ENCODE data around the gene UFSP1.

UFSP1 gene

DNA sequence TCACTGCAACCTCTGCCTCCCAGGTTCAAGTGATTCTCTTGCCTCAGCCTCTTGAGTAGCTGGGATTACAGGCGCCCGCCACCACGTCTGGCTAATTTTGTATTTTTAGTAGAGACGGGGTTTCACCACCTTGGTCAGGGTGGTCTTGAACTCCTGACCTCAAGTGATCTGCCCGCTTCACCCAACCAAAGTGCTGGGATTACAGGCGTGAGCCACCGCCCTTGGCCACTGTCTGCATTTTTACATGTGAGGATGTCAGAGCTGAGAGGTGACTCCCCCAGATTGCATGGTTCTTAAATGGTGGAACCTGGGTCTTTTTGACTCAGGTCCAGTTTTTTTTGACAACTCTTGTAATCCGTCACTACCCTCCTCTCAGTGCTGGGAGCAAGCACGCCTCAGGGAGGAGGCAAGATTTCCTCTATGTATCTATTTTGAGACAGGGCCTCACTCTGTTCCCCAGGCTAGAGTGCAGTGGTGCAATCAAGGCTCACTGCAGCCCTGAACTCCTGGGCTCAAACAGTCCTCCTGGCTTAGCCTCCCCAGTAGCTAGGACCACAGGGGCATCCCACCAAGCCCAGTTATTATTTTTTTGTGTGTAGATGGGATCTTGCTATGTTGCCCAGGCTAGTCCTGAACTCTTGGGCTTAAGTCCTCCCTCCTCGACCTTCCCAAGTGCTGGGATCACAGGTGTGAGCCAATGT, 15.8 kb downstream of the UFSP1 start:
- no peak overlapping the region; the same call in 1 of the 2 replicates for H3K4me3 ChIP-seq (replicated peaks; ENCODE audit: low read depth, low read length)

DNA sequence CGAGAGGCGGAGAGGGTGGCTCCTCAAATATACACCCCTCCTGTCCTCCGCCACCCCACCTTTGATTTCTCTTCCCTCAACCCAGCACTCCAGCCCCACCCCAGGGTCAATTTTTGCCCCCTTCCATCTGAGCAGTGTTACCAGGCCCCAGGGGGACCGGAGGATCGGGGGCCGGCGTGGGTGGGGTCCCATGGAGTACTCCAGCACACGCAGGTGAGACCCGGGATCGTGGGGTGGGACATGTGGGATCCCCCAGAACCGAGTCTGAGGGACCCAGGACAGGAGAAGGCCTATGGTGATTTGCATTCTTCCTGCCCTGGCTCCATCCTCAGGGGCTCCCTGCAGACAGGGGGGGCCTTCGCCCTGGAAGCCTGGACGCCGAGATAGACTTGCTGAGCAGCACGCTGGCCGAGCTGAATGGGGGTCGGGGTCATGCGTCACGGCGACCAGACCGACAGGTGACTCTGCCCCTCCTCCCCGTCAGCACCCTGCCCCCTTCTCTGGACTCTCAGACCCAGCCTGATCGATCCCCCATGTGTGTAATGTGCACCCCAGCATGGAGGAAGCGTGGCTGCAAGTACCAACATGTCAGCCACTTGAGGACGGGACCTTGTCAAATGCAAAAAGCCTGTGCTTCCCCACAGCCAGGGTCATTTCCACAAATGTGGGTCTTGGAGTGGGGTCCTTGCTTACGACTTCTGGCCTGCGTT, 21.6 kb downstream of the UFSP1 start:
- H3K4me3 ChIP-seq (replicated peaks; ENCODE audit: low read depth, low read length) = peak overlapping the region; percentile 82
- no peaks in the 10 kb centered on the region for H3K27me3 ChIP-seq (replicated peaks; ENCODE audit: control insufficient read depth, insufficient read depth, low read length)
- TF ChIP-seq, protein P1, sequence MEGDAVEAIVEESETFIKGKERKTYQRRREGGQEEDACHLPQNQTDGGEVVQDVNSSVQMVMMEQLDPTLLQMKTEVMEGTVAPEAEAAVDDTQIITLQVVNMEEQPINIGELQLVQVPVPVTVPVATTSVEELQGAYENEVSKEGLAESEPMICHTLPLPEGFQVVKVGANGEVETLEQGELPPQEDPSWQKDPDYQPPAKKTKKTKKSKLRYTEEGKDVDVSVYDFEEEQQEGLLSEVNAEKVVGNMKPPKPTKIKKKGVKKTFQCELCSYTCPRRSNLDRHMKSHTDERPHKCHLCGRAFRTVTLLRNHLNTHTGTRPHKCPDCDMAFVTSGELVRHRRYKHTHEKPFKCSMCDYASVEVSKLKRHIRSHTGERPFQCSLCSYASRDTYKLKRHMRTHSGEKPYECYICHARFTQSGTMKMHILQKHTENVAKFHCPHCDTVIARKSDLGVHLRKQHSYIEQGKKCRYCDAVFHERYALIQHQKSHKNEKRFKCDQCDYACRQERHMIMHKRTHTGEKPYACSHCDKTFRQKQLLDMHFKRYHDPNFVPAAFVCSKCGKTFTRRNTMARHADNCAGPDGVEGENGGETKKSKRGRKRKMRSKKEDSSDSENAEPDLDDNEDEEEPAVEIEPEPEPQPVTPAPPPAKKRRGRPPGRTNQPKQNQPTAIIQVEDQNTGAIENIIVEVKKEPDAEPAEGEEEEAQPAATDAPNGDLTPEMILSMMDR (IDR thresholded peaks at IDR 0.05; ENCODE audit: insufficient read depth, low read length, poor library complexity, severe bottlenecking) = no peak
- peak; percentile 32 for DNase-seq (ENCODE audit: extremely low read depth, insufficient read length)
- H3K36me3 ChIP-seq (ENCODE audit: control insufficient read depth, insufficient read depth, low read length) = peaks cover 6% of the 10 kb centered on the region

More for the DNA sequence above, 15.8 kb downstream of the UFSP1 start:
- no peaks in the 10 kb centered on the region for H3K27me3 ChIP-seq (replicated peaks; ENCODE audit: control insufficient read depth, insufficient read depth, low read length)
- DNase-seq (ENCODE audit: extremely low read depth, insufficient read length) = no peak
- TF ChIP-seq, protein P1 (IDR thresholded peaks at IDR 0.05; ENCODE audit: insufficient read depth, low read length, poor library complexity, severe bottlenecking) = no peak
- peaks cover 8% of the 10 kb centered on the region for H3K36me3 ChIP-seq (ENCODE audit: control insufficient read depth, insufficient read depth, low read length)

DNA sequence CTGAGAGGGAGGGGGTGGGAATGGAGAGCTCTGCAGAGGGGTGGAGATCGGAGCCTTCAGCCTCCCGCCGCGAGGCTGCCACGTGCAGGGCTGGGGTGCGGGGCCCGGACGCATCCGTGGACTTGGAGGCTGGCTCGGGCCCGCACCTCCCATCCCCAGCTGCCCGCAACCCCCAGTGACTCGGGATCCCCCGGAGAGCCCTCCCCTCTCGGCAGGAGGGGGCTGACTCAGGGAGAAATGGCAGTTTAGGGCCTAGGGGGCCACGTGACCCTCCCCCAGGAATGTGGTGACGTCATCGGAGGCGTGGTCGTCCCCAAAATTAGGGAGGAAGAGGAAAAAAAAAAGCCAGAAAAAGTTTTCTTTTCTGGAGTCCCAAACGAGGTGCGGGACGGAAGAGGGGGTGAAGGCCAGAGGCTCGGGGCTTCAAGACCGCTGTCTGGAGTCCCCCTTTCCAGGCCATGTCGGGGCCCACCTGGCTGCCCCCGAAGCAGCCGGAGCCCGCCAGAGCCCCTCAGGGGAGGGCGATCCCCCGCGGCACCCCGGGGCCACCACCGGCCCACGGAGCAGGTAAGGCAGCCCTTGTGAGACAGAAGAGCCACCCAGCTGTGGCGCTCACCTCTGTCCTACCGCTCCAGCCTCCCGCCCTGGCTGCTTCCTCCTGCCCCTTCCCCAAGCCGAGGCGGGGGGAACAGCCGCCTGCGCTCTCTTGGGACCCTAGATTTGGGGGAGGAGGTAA, 22.3 kb downstream of the UFSP1 start, which contains the start of gene TRIP6:
TSS of gene TRIP6 (plus strand) at position 348 of the 736 bp plus-strand sequence. CDS start at position 459, 111 bp downstream.
- Histone ChIP-seq H3K4me3 (replicated peaks; ENCODE audit: low read depth, low read length) (peak within 1 kb of the TSS; percentile 82), H3K36me3 (ENCODE audit: control insufficient read depth, insufficient read depth, low read length) (peaks cover 4% of the 10 kb centered on the region), H3K27me3 (replicated peaks; ENCODE audit: control insufficient read depth, insufficient read depth, low read length) (no peaks in the 10 kb centered on the region)
- TF ChIP-seq, protein P1 (IDR thresholded peaks at IDR 0.05; ENCODE audit: insufficient read depth, low read length, poor library complexity, severe bottlenecking) = no peak
- DNase-seq (ENCODE audit: extremely low read depth, insufficient read length) = peak; percentile 63

DNA sequence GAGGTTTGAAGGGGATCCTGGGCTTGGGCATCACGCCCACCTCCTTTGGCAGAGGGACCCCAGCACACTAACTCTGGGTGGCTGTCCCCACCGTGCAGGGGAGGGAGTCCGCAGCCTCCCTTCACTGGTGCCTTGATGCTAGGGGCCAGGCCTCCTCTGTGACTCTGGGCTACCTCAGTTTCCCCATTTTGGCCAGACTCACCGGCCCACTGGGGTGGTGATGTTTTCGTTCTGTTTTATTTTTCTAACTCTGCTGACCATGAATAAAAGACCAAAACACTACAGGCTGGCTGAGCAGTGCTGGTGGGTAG, 22.8 kb downstream of the UFSP1 start:
- DNase-seq (ENCODE audit: extremely low read depth, insufficient read length) = no peak
- Histone ChIP-seq H3K27me3 (replicated peaks; ENCODE audit: control insufficient read depth, insufficient read depth, low read length) (no peaks in the 10 kb centered on the region), H3K4me3 (replicated peaks; ENCODE audit: low read depth, low read length) (peak overlapping the region; percentile 82), H3K36me3 (ENCODE audit: control insufficient read depth, insufficient read depth, low read length) (peaks cover 4% of the 10 kb centered on the region)
- TF ChIP-seq, protein P1 (IDR thresholded peaks at IDR 0.05; ENCODE audit: insufficient read depth, low read length, poor library complexity, severe bottlenecking) = no peak

DNA sequence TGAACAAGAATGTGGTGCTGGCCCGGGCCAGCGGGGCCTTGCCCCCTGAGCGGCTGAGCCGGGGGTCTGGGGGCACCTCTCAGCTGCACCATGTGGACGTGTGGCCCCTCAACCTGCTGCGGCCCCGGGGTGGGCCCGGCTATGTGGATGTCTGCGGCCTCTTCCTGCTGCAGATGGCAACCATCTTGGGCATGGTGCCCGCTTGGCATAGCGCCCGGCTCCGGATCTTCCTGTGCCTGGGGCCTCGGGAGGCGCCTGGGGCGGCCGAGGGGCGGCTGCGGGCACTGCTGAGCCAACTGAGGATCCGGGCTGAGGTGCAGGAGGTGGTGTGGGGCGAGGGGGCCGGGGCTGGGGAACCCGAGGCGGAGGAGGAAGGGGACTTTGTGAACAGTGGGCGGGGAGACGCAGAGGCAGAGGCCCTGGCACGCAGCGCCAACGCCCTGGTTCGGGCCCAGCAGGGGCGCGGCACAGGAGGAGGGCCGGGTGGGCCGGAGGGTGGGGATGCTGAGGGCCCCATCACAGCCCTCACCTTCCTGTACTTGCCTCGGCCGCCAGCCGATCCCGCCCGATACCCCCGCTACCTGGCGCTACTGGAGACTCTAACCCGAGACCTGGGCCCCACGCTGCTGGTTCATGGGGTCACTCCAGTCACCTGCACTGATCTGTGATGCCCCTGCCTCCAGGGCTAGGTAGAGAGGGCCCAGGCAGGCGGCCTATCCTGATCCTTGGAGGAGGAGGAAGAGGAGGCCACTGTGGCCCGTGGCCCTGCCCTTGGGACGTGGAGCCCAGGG, 23.4 kb downstream of the UFSP1 start:
- H3K36me3 ChIP-seq (ENCODE audit: control insufficient read depth, insufficient read depth, low read length) = peaks cover 1% of the 10 kb centered on the region
- DNase-seq (ENCODE audit: extremely low read depth, insufficient read length) = no peak
- no peak overlapping the region for H3K4me3 ChIP-seq (replicated peaks; ENCODE audit: low read depth, low read length)
- H3K27me3 ChIP-seq (replicated peaks; ENCODE audit: control insufficient read depth, insufficient read depth, low read length) = no peaks in the 10 kb centered on the region
- TF ChIP-seq, protein P1 (IDR thresholded peaks at IDR 0.05; ENCODE audit: insufficient read depth, low read length, poor library complexity, severe bottlenecking) = no peak

Measured in GM06990 (cell line).